KBM-7 (cell line): ENCODE measurements around the gene KCNQ1.

Experiments used
- DNase-seq: peaks from one replicate; pipeline ENCODE4 v3.0.0-alpha.2; 2015
- in situ Hi-C: fragments of 300-500 bp; cut with MboI; formaldehyde crosslinking; loops from 2 replicates; pipeline ENCODE4 v1.14.3; 2020; ENCODE audit warnings: low sequenced_read_pairs, low pct_unique_long_range_greater_than_20kb, mixed read lengths

KCNQ1 gene

GRCh38 chr11:2421226-2421994 is 23.4 kb upstream of the KCNQ1 start:
- in situ Hi-C loops = no loop called here
- no peak for DNase-seq

GRCh38 chr11:2421996-2422395 is 22.8 kb upstream of the KCNQ1 start:
- no peak for DNase-seq
- in situ Hi-C loops = no loop called here

- in situ Hi-C loops = no loop called here
- no peak for DNase-seq
Observed at GRCh38 chr11:2422461-2423156, 22.2 kb upstream of the KCNQ1 start.

- in situ Hi-C loops = no loop called here
- no peak for DNase-seq
Observed at GRCh38 chr11:2423157-2424025, 21.4 kb upstream of the KCNQ1 start.

DNA sequence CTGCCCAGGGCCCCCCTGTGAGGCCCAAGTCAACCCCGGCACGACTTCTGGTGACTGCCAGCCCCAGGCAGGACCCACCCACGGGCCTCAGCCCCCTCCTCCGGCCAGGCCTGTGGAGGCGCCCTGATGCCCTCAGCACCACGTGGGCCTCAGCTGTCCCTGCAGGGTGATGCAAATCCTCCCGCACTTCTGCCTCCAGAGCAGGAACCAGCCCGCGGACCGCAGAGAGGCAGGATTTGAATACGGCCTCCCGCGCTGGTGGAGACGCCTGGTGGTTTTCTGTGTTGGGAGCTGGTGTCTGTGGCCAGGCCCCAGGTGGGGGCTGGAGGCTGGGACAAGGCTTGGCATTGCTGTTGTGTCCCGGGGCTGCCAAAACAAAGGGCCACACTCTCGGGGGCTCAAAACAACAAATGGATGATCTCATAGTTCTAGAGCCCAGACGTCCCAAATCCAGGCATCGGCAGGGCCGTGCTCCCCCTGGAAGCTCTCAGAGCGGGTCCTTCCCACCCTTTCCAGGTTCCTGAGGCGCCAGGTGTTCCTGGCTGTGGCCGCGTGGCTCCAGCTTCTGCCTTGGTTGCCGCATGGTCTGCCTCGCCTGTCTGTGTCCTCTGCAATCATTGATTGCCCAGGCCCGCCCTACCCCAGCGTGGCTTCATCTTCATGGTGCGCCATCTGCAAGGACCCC is 19.9 kb upstream of the KCNQ1 start:
- in situ Hi-C loops = no loop called here
- DNase-seq = no peak

DNA sequence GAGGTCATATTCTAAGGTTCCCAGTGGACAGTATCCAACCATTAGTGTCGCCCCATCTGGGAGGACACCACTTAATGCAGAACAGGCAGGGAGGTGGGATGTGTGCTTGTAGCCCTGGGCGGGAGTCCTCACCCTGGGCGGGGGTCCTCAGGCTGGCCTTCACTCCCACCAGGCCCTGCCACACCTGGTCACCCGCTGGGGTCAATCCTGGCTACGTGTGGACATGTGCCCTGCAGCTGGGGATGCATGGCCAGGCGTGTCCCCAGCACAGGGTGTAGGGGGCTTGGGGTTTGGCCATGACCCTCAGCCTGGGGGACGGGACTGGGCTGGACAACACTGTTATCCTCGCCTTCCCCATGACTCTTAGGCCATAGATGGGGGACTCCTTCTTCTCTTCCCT is 19.3 kb upstream of the KCNQ1 start:
- in situ Hi-C loops = no loop called here

GRCh38 chr11:2426221-2426620 is 18.6 kb upstream of the KCNQ1 start:
- no peak for DNase-seq
- in situ Hi-C loops = no loop called here

More for the DNA sequence above, 19.3 kb upstream of the KCNQ1 start:
- DNase-seq = no peak

- in situ Hi-C loops = no loop called here
- no peak for DNase-seq
Observed at GRCh38 chr11:2426826-2427521, 17.8 kb upstream of the KCNQ1 start.

DNA sequence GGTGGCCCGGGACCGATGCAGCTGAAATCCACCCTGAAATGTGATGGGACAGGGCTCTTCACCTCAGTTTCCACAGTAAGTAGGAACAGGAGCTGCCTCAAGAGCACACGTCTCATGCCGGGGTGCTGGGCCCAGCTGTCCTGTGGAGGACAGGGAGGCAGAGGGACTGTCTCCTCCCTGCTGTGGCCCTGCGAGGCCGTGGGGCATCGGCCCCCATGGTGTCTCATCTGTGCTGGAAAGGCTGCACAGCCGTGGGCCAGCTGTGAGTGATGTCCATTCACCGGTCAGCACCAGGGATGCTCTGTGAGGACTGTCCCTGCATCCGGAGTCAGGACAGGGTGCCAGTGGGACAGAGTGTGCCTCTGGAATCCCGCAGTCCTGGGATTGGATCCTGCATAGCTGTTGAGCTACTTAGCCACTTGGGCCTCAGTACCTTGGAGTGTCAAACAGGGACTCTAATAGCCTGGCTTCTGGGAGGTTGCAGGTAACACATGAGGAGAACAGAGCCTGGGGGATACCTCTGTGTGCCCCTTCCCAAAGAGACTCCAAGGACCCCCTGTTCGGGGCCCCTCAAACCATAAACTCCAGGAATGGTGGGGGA is 17.0 kb upstream of the KCNQ1 start:
- no peak for DNase-seq
- in situ Hi-C loops = no loop called here

GRCh38 chr11:2428322-2428795 is 16.4 kb upstream of the KCNQ1 start:
- in situ Hi-C loops = no loop called here
- peak; percentile 84 for DNase-seq

- in situ Hi-C loops = loop anchor here (5.0 to 10.0 kb wide), 2 partner anchors 86 to 463 kb away; no protein-coding TSS in a partner anchor
- no peak for DNase-seq
Observed at GRCh38 chr11:2431395-2431794, 13.4 kb upstream of the KCNQ1 start.

GRCh38 chr11:2432171-2432621 is 12.6 kb upstream of the KCNQ1 start:
- in situ Hi-C loops = loop anchor here (5.0 to 10.0 kb wide), 2 partner anchors 85 to 463 kb away; no protein-coding TSS in a partner anchor
- DNase-seq = no peak

GRCh38 chr11:2432628-2433071 is 12.2 kb upstream of the KCNQ1 start:
- no peak for DNase-seq
- in situ Hi-C loops = loop anchor here (5.0 to 10.0 kb wide), 2 partner anchors 85 to 462 kb away; no protein-coding TSS in a partner anchor

- in situ Hi-C loops = loop anchor here (5.0 to 10.0 kb wide), 2 partner anchors 84 to 461 kb away; no protein-coding TSS in a partner anchor
- no peak for DNase-seq
Observed at GRCh38 chr11:2433106-2433925, 11.5 kb upstream of the KCNQ1 start.

DNA sequence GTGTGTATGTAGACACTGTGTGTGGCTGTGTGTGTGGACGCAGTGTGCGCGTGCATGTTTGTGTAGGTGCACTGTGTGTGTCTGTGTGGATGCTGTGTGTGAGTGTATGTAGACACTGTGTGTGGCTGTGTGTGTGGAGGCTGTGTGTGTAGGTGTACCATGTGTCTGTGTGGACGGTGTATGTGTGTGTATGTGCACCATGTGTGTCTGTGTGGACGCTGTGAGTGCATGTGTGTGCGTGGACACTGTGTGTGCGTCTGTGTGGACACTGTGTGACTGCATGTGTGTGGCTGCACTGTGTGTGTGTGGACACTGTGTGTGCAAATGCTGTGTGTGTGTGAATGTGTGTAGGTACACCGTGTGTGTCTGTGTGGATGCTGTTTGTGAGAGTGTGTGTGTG is 10.8 kb upstream of the KCNQ1 start:
- in situ Hi-C loops = loop anchor here (5.0 to 10.0 kb wide), 2 partner anchors 83 to 461 kb away; no protein-coding TSS in a partner anchor
- DNase-seq = no peak

DNA sequence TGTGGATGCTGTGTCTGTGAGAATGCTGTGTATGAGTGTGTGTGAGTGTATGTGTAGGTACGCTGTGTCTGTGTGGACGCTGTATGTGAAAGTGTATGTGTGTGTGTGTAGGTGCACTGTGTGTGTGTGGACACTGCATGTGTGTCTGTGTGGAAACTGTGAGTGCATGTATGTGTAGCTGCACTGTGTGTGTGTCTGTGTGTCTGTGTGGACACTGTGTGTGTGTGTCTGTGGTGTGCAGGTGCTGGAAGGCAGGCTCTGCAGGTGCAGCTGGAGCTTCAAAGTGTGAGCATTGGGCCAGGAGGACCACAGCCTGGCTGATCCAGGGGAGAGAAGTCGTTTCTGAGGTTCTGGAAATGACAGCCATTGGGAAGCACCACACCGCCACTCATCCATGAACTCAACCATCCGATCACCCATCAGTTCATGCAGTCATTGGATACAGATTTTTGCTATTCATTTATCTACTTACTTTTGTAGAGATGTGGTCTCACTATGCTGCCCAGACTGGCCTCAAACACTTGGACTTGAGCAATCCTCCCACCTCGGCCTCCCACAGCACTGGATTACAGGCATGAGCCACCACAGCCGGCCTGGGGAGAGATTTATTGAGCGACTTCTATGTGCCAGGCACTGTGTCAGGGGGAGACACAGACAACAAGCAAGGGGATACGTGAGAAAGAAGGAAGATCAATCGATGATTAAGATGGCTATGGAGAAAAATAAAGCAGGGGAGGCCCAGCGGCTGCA is 10.1 kb upstream of the KCNQ1 start:
- in situ Hi-C loops = loop anchor here (5.0 to 10.0 kb wide), 2 partner anchors 83 to 460 kb away; no protein-coding TSS in a partner anchor
- DNase-seq = no peak
